ENCODE data around the gene SLC39A11.

GRCh38 chr17:72760368-72760767 is 332.1 kb downstream of the SLC39A11 start:
- TF ChIP-seq CTCF (IDR thresholded peaks at IDR 0.05) (no peak), POLR2A (IDR thresholded peaks at IDR 0.05) (no peak)

Data from esophagus squamous epithelium (tissue), 4 donors.